HG02642 (cell line): ENCODE measurements around the gene ADAMTS7.
"Not testable (repeated sequence)": the region's sequence is repeated elsewhere in the genome, so short reads cannot be mapped to it uniquely, and the experiment has no call there.

Source experiments
- ATAC-seq: cut with Tn5 transposase; IDR thresholded peaks from one replicate; pipeline ENCODE4 v1.9.1; 2021; ENCODE audit warnings: mild to moderate bottlenecking; ENCODE audit not compliant: unreplicated experiment, poor library complexity

The ADAMTS7 gene

DNA sequence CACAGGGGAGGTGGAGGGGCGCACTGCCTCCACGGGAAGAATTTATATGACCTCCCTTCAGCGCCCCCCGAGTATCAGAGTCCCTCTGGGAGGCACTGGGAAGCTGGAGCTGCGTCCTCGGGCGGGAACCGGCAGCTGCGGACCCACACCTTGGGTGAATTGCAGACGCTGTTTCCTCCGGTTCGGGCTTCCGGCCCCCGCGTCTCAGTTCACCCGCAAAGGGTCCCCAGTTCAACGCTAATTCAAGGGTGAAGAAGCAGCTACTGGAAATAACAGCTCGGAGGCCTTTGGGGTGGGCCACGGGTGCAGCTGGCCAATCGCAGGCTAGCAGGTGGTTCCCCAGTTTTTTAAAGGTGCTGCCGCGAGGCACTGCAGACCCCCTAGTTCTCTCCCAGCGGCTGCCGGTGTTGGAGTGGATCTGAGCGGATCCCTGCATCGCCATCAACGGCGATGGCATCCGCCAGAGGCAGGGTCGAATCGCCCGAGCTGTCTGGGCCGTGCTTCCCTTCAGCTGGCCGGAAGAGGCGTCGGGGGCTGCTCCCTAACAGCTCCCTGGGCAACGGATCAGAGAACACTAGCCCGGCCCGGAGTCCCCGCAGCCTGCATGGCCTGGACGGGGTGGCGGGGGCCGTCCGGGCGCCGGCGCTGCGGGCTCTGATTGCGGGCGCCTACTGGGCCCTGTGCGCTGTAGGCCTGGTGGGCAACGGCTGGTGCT, 19.4 kb upstream of the ADAMTS7 start:
- no peak for ATAC-seq

DNA sequence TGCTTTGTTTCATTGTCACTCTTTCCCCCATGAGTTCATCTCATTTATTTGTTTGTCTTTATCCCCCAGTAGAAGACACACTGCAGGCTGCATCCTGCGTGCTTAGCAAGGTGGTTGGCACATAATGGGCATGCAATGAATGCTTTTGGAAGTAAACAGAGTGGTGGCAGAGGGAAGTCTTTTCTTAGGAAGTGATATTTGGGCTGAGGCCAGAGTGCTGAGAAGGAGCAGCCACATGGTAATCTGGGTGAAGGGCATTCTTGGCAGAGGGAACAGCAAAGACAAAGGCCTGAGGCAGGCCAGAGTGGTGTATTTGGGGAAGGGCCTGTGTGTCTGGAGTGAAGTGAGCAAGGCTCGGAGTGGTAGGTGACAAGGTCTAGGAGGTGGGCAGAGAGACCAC, 17.7 kb upstream of the ADAMTS7 start:
- ATAC-seq: no peak

DNA sequence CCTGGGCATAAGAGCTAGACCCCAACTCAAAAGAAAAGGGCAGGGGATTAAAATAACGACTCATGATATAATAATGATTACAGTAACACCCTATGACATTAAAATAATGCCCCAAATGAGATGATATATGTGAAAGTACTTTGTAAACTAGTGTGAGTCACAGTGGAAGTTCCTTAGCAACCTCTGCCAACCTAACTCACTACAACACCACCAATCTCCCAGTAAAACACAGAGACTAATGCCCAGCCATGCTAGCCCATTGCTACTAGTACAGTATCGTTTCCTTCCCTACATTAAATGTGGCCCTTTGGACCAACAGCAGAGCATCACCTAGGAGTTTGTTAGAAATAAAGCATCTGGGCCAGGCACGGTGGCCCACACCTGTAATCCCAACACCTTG, 11.2 kb upstream of the ADAMTS7 start:
- ATAC-seq: no peak

DNA sequence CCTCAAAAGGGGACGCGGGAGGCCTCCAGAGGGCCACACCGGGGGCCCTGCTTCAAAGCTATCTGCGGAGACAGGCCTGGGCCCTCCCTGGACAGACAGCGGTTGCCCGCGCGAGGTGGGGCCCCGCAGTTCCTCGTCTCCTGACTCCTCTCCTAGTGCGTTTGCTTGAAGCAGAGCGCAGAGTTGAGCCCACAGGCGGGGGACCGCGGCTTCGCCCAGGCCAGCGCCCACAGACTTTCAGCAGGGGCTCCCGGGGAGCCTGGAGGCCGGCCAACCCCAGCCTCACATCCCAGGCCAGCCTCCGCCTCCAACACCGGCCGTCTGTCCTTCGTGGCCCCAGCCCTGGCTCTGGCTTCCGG, 540 bp upstream of the ADAMTS7 start:
- peak; percentile 14 for ATAC-seq

DNA sequence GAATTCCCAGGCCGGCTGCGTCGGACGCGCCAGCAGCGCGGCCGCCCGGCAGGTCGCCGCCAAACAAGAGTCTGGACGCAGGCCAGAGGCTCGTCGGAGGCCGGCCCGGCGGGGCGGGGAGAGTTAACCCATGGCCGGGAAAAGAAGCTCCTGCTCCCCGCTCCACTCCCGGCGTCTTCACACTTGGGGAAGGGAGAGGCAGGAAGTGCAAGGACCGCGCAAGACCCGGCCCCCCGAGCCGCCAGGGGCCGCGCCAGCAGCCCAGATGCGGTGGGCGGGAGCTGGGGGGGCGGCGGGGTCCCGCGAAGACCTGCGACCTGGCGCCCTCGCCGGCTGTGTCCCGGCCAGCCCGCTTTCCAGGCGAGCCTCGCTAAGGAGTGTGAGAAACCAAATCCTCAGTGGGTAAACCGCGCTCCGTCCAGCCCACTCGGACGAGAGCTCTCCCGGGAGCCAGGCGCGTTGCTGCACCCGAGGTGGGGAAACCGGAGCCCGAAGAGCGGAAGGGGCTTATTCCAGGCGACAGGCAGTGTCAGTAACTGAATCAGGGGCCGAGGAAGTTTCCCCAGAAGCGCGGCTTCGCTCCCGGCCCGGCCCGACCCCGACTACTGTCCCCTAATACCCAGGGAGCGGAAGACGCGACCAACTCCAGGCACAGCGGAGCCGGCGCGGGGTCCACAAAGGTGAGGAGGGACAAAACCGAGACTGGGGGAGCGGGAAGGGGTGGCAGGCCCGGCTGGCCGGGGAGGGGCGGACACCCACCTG, 721 bp downstream of the ADAMTS7 start:
- peak; percentile 4 for ATAC-seq

DNA sequence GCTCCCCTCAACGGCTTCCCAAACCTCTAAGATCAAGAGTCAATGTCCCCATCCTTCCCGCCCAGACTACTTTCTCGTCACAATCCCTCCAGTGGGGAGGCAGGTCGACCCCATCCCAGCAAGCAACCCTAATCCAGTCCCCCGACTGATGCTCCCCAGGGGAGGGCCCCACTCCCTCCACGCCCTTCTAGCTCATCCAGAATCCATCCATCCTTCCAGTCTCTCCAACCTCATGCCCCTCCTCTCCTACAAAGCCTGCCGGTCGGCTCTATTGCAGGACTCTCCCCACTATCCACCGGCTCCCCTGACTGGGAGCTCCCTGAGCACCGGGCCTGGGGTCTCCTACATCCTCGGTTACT, 1.3 kb downstream of the ADAMTS7 start:
- no peak for ATAC-seq

DNA sequence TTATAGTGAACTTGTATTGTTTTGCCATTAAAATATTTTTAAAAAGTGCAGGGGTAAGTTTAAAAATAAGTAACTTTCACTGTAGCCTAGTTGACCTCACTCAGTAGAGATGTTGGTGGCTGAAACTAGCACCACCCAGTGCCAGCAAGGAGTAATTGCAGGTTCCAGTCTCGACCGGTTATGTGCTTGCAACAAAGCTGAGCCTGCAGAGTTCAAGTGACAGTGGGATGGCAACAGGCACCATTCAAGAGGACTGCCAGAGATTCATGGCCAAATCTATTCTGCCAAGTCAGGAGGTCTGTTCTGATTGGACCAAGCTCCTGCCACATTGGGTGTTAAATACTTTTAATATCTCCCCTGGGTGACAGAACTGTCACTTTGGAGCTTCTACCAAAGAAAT, 2.7 kb downstream of the ADAMTS7 start:
- no peak for ATAC-seq

DNA sequence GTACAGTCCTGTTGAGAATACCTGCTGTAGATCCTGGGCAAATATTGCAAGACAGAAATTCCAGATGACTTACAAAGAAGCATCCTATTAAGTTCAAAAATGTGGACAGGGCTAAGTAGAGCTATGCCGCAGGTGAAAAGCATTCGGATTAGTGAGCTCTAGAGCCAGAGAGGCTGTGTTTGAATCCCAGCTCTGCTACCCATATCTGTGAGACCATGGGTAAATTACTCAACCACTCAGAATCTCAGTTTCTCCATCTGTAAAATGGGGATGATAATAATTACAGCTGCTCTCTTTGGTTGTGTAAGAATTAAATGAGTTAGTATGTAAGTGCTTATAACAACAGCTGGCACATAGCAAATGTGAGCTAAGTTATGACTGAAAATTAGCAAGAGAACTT, 3.9 kb downstream of the ADAMTS7 start:
- ATAC-seq: no peak

DNA sequence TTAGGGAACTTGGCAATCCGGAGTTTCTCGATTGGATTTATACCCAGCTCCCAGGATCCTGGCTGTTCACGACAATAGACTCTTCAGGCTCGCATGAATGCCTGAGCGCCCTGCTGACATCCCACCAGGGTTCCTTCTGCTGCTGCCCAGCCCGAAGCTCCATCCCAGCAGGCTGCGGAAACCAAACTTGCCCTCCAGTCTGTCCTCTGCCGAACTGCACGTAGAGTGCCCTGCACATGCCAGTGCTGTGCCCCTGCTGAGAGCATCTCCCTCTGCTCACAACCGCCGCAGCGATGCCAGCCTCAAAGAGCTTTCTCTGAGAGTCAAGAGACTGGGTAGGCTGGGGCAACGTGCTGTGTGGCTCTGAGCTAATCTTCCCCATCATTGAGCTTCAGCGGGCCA, 6.9 kb downstream of the ADAMTS7 start:
- ATAC-seq: no peak

DNA sequence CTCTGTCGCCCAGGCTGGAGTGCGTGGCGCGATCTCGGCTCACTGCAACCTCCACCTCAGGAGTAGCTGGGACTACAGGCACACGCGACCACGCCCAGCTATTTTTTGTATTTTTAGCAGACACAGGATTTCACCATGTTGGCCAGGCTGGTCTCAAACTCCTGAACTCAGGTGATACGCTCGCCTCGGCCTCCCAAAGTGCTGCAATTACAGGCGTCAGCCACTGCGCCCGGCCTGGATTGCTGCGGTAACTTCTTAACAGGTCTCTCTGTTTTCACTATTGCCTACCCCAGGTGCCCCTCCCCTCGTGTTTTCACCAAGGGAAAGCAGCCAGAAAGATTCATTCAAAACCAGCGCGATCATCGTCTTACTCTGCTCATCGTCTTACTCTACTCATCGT, 10.5 kb downstream of the ADAMTS7 start:
- no peak for ATAC-seq

DNA sequence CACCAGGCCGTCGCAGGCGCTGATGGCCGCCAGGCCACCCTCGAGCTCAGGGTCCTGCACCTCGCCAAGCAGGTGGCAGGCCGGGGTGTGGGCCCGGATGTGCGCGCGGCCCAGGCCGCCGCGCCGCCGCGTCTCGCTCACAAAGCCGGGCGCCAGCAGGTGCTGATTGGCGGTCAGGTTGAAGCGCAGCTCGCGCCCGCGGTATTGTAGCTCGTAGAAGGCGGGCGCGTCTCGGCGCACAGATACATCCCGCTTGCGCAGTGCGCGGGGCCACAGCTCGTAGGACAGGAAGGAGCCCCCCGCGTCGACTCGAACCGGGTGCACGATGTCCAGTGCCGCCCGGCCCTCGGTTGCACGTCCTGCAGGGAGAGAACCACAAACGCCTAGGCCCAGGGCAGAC, 11.1 kb downstream of the ADAMTS7 start:
- ATAC-seq: no peak

DNA sequence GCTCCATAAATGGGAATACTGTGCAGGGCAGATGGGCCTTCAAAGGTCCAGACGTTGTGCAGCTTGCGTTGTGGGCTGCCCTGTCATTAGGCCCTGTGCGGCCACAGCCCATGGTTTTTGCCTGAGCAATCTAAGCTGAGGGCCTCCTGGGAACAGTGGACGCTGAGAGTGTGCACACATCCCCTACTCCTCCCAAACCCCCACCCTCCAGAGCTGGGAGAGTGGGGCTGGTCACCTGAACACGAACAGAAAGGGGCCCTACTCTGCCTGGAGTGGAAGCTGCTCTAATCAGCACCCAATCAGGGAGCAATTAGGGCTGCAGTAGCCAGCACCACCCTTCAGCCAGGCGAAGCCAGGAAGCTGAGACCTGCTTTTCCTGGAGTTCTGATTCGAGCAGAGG, 12.2 kb downstream of the ADAMTS7 start:
- ATAC-seq: not testable (repeated sequence)

DNA sequence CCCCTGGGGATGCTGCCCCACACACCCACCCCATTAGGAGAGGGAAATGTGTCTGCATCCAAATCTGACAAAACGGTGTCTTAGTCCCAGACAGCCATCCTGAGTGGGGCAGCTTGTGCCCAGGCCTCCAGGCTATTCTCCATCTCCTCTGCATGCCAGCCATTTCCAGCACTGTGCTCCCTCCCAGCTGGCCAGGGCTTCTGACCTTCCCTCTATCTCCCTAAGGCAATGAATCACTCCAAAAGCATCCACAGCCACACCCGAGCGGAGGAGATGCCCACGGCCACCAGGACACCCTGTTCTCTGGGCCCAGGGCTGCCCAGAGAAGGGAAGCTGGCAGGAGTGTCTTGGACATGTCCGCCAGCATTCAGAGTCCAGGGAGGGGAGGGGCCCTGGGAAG, 12.9 kb downstream of the ADAMTS7 start:
- ATAC-seq: not testable (repeated sequence)

DNA sequence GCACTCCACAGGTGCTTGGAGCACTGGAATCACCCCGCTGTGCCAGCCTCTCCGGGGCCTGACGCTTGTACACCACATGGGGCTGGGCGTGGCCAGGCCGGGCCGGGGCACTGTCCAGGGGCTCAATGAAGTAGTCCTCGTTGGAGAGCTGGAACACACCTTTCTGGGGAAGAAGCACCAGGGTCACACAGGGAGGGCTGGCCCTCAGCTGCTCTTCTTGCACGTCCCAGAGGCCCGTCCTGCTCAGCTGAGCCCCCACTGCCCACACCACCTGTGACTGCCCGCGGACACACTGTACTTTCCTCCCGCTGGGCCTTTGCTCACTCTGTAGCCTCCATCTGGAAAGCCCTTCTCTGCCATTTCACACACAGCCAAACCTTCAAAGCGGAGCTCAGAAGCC, 13.3 kb downstream of the ADAMTS7 start:
- ATAC-seq: no peak

DNA sequence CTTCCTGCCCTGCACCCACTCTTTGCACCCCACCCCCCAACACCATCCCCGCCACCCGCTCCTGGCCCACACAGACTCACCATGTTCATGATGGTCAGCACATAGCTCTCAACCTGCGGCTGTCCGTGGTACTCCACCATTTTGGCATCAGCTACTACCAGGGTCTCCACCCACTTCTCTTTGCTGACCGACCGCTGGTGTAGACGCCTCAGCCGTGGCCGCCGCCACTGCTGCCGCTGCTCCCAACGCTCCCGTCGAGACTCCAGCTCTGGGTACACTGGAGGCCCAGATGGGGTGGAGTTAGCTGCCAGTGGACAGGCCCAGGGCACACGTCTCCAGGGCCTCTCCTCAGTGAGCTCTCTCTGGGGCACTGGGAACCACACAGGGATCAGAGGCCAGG, 14.8 kb downstream of the ADAMTS7 start:
- ATAC-seq: no peak

DNA sequence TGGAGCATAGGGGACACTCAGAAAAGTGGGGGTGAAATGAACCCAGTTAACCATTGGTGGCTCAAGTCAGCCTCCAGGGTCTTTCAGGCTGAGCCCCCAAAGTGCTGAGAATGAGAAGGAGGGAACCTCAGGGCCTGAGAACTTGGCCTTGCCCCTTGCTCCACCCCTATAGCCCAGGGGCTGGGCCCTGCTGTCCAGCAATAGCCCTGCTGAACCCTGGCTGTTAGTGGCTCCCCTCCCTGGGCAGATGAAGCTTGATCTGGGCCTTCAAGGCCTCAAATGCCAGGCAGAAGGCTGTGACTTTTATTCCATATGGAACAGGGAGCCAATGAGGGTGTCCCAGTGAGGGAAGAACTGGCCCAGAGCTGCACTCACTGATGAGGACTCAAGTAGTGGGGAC, 16.2 kb downstream of the ADAMTS7 start:
- no peak for ATAC-seq

DNA sequence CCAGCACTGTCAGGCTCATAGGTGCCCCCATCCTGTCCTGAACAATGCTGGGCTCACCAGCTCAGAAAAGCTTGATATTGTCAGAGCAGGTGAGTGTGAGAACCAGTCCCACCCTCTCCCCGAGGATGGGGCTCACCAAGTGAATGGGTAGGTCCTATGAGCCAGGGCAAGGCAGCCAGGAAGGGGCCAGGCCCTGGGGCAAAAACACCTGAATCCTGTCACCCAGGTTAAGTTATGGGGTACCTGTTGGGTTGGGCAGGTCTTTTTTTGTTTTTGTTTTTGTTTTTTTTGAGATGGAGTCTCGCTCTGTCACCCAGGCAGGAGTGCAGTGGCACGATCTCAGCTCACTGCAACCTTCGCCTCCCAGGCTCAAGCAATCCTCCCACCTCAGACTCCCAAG, 16.8 kb downstream of the ADAMTS7 start:
- ATAC-seq: not testable (repeated sequence)

DNA sequence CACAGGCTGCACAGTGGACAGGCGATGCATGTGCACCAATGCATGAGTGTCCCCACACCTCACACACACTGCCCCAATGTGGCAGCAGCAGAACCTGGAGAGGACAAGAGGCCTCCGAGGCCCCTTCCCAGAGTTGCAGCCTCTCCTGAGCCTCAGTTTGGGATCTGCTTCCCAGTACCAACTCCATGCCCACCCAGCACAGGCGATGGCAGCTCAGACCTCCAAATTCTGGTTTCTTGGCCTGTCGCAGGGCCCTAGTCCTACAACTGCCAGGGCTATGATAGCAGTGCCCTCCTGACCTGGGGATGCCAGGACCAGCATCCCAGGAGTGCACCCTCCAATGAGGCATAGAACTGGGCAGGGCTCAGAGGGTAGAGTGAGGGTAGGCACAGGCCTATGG, 19.9 kb downstream of the ADAMTS7 start:
- no peak for ATAC-seq

DNA sequence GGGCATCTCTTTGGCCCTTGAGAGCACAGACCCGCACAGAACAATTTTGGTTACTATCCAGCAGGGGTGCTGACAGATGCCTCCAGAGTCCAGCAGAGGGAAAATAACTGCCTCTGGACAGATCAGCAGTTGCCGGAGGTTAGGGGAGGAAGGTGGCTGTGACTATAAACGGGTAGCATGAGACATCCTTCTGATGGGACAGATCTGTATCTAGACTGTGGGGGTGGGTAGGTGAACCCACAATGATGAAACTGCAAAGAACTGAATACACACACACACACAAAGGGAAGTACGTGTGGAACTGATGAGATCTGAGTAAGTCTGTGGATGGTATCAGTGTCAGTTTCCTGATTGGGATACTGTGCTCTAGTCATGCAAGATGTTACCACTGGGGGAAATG, 21.2 kb downstream of the ADAMTS7 start:
- no peak for ATAC-seq

DNA sequence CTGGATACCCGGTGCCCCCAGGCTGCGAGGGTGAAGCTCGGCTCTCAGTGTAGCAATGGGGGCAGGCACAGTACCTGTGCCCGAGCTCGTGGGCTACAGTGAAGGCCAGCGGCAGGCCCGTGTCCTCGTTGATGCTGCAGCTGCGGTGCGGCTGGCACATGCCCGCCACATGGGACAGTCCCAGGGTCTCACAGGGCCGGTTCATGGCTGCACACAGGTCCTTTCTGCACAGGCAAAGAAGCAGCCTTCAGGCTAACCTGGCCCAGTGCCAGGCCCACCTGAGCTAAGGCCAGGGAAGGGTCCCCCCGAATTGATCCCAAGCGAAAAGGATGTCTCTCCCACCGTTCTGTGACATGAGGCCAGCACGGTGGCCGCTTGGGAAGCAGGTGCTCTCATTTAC, 21.6 kb downstream of the ADAMTS7 start:
- ATAC-seq: no peak

DNA sequence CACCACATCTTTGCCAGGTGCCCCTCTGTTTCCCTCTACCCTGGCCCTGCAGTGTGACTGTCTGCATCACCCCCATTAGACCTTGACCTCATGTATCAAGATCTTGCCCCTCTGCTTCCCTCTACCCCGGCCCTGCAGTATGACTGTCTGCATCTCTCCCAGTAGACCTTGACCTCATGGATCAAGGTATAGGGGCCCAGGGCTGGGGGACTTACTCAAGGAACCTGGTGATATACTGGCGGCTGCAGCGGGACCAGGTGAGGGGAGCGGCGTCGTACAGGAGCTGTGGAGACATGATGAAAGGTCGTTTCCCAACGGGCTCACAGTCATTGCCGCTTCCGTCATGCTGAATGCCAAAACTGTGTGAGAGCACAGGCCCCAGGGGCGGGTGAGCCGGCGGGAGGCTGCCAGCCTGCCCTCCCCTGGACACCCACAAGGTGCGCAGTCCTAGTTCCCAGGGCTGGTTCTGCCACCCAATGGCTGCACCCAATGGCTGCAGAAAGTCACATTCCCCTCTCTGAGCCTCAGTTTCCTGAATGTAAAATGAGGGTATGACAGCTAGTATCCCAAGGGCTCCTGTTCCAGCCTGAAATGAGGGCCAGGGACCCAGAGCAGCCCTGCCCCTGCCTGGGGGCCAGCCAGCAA, 23.1 kb downstream of the ADAMTS7 start:
- no peak for ATAC-seq

DNA sequence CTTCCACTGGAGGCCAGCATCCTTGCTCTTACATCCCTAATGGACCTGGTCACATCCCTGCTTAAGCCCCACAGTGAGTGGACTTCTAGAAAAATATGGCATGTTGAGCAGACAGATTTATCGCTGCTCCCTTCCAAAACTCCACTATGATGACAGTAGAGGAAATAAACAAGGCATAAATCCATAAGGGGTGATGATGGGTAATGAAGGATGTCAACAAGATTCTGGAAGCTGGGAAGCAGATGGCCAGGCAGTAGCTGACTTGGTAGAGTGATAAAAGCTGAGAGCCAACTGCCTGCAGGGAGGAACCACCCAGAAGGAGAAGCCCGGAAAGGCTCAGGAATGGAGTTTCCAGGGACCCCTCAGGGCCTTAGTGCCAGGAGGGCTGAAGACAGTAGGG, 28.9 kb downstream of the ADAMTS7 start:
- not testable (repeated sequence) for ATAC-seq
